HG02973 (cell line): ENCODE results near the gene RIOK2.
A peak's percentile ranks its signal among the peaks of the same experiment; 100 is the strongest.
"Not testable (repeated sequence)": the region's sequence is repeated elsewhere in the genome, so short reads cannot be mapped to it uniquely, and the experiment has no call there.

Experiments used
- ATAC-seq: cut with Tn5 transposase; IDR thresholded peaks from one replicate; pipeline ENCODE4 v1.9.1; 2021; ENCODE audit warnings: moderate library complexity; ENCODE audit not compliant: unreplicated experiment

RIOK2 gene

DNA sequence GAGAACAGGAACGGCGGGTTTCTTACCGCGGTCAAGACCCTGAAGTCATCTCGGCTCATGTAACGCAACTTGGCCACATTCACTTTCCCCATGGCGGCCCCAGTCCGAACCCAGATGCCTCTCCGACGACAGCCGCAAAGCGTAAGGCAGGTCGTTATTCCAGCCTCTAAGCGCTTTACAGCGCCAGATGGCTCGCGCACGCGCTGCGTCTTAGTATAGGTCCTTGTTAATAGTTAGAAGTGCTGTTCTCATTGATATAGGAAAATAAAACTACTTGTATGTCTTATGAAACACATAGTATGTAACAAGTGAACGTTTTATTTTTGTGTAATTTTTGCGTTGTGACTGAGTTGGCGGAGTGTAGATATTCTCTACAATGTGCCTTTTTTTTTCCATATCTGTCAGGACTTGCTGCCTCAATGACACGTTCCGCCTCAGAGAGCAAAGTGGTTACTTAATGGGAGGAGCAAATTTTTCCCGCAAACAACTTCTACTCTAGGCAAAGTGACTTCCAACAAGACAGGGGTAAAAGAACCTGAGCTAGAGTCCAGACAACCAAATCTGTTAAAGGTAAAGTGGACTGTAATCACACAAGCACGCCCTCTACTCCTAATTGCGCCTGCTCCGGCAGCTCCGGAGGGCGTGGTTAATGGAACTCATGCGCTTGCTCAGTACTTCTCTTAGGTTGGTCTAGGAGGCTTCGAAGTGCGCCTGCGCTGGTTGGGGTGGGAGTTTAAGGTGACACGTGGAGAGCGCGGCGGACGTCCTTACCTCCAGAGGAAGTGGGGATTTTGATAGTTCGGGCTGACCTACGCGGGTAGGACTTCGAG is at the start of gene RIOK2:
RIOK2 (minus strand) TSS at position 148 of the 830 bp plus-strand sequence; CDS start at position 92, 56 bp downstream.
- ATAC-seq, result peak; percentile 92

DNA sequence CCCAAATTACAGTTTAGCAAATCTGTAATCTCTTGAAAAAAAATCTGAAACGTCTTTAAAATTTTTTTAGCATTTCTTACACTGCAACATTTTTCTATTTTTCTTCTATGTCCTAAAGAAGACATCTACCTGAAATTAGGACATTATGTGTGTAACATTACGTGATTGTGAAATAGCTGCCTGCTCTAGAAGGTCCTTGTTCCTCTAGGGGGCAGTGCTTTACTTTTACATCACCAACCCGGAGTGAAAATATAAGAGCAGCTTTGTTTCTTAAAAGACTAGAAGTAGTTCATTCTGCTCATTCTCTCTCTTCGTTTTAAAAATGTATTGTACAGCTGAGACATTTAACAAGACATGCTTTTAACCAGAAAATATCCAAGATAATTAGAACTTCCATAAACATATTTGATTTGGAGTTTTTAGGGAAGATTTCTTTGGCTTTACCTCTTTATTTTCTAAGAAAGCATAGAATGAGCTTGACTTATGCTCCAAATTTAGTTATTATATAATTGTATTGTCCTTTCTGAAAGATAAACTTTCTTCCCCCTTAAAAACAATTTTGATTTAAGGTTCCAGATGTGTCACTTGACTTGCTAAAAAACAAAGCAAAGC is 48.1 kb upstream of the RIOK2 start:
- ATAC-seq, result peak; percentile 95

DNA sequence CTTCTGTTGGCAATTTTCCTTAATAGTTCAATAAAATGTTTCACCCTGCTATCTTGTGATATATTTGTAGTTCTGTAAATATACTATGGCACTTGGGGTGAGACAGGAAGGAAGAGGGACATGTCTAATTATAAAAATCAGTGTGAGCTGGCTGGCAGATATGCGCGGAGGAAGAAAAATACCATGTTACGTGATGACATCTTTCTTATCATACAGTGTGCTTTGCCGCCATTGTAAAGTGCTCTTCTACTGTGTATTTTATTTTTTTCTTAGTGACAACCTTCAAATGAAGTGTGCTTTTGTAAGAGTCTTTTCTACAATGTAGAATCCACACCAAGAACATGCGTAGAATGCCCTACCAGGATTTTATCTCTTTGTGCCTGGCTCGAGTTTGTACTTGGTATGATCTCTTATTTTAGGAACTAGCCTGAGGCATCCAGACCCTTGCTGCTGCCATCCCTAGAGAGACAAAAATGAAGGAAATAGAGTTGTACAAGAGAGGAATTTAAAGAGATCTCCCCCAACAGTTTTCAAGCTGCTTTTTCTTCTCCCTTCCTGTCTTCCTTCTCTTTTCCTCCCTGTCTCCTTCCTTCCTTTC is 46.7 kb upstream of the RIOK2 start:
- ATAC-seq, result no peak

DNA sequence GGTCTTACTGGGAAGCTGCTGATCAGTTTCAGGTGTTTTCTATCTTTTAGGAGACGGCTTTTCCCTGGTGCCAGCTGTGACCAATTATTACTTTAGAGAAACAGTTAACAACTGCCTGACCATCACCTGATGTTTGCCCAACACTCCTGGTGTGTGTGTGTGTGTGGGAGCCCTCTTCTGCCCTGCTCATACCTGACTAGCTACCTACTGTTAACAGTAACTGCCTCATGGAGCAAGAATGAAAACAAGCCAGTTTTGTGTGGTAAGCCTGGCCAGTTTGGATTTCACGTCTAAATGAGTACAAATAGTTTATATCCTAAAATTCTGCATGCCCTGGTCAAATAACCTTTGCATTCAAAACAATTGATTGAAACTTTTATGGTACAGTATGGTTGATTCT is 46.1 kb upstream of the RIOK2 start:
- ATAC-seq, result no peak

DNA sequence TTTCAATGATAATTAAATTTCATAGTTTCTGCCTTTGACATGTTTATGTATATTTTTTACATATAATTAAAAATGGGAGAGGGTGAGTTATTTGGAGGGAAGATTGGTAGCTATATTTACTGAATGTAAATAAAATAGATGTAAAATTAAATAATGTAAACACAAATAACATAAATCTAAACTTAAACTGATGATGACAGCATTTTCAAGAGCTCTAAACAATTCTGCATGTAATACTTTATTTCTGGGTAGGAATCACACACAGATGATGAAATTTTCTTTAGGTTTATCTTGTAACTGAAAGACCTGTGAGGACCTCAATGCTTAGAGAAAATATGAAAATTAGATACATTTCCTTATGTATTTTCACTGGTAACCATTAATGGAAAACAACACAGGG is 42.2 kb upstream of the RIOK2 start:
- no peak for ATAC-seq

DNA sequence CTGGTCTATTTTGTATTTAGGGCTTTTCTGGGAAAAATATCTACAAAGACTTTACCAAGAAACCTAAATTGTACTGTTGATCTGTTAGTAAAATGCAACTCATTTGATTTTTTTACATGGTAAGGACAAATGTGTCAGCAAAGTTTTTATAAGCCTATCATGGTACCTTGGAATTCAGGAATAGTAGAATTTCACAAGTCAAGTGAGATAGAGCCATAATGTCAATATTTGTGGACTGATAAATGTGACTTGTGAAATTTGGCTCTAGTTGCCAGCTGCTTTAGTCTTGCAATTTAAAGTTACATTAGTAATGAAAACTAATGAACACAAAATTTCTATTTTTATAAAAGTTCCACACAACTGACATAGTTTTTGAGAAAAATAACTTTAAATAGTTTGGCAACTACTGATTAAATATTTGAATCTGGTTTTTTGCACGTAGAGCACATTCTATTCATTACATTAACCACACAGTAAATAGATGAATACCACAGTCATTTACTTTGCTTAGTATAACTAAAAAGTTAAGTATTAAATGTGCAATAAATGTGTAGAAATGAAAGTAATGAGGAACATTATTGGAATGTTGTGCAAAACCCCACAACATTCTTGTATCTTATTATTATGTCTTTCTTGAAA is 41.2 kb upstream of the RIOK2 start:
- no peak for ATAC-seq

DNA sequence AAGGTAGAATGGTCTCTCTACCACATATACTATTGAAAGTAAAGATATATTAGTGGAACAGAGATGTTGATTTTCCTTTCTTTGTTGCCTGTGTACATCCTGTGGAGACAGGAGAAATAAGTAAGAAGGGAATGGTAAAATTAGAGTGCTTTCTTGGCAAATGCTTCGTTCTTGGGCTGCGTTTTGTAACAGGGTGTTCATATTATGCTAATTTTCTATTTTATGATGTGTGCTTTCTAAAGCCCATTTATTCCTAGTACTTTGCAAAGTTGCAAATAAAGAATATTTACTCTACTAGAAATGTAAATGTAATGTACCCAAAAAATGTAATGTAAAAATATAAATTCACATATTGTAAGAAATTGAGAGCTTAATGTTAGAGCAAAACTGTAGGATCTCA is 40.5 kb upstream of the RIOK2 start:
- ATAC-seq, result no peak

DNA sequence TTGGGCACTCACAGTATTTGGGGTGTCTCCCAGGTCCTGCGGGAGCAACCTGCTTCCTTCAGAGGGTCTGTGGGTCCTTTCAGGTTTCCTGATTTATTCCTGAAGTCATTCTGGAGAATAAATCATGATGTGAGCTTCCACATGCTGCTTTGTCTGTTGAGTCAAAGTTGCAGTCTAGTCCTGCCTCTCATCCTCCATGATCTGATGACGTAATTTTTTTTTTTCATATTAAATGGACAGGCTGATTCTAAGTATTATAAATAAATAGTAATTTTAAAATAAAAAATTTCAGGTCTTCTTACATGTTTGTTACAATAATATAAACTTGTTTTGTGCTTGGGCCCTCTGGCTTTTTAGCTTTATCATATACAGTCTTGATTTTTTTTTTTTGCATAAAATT is 26.3 kb upstream of the RIOK2 start:
- no peak for ATAC-seq

DNA sequence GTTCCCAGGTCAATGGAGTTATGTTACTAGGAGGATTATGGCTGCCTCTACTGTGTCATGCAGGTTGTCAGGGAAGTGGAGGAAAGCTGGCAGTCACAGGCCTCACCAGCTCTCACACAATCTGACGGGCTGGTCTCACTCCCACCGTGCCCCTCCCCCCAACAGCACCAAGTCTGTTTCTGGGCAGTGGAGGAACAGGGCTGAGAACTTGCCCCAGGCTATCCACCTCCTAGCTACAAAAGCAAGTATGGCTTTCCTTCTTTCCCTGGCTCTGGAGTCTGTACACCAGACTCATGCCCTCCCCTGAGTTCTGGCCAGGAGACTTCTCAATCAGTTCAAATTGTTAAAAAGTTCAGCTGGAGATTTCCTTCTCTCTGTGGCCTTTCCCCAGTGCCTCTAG is 25.7 kb upstream of the RIOK2 start:
- no peak for ATAC-seq

DNA sequence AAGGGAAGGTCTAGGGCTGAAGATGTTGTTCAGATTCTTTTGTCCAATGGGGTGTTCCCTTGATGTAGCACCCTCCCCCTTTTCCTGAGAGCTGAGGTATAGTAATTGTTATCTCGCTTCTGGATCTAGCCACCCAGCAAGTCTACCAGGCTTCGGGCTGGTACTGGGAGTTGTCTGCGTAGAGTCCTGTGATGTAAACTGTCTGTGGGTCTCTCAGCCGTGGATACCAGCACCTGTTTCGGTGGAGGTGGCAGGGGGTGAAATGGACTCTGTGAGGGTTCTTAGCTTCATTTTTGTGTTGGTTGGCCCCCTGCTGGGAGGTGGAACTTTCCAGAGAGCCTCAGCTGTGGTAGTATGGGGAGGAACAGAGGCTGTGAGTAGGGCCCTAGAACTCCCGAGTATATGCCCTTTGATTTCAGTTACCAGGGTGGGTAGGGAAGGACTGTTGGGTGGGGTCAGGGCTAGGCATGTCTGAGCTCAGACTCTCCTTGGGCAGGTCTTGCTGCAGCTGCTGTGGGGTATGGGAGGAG is 25.2 kb upstream of the RIOK2 start:
- ATAC-seq, result no peak

DNA sequence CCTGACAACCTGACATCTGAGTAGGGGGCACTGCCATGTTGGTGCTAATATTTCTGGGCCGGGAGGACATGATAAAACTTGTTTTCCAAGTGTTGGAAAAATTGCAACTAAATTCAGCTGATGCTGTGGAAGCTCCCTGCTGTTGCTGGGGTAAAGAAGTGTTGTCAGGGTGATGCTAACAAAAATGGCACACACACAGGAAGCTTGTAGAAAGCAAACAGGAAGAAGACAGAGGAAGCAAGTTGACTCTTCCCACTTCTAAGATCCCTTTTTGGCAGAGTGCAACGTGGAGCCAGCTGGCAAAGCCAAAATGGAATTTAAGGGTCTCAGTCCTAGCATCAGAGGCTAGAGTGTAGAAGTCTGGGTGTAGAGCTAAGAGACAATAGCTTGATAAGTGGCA is 11.3 kb upstream of the RIOK2 start:
- no peak for ATAC-seq

DNA sequence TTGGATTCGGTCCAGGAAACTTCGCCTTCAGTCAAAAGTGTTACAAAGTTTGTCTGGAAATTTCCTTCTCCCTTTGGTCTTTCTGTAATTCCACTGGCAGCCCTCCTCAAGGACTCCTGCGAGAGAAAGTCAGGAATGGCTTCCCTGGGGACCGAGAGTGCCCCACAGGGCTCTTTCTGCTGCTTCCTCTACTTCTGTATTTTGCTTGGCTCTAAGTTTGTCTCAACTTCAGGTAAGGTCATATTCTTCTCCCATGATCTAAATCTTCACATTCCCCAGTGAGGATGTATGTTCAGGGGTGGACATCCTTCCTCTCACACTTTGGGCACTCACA is 10.3 kb upstream of the RIOK2 start:
- ATAC-seq, result no peak

DNA sequence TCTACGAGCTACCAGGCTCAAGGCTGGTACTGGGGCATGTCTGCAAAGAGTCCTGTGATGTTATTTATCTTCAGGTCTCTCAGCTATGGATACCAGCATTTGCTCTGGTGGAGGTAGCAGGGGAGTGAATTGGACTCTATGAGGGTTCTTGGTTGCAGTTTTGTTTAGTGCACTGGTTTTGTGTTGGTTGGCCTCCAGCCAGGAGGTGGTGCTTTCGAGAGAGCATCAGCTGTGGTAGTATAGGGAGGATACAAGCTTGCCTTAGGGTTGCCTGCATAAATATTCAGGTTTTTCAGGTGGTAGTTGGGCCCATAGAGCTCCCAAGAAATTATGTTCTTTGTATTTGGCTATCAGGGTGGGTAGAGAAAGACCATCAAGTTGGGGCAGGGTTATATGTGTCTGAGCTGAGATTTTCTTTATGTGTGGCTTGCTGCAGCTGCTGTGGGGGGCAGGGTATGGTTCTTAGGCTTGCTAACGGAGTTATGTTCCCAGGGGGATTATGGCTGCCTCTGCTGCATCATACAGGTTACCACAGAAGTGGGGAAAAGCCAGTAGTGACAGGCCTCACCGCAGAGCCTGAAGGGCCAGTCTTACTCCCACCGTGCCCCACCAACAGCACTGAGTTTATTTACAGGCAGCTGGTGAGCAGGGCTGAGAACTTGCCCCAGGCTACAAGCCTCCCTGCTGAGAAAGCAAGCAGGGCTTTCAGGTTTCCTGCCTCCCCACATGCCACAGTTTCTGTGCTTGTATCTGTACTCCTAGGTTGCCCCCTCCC is 9.7 kb upstream of the RIOK2 start:
- peak; percentile 88 for ATAC-seq

DNA sequence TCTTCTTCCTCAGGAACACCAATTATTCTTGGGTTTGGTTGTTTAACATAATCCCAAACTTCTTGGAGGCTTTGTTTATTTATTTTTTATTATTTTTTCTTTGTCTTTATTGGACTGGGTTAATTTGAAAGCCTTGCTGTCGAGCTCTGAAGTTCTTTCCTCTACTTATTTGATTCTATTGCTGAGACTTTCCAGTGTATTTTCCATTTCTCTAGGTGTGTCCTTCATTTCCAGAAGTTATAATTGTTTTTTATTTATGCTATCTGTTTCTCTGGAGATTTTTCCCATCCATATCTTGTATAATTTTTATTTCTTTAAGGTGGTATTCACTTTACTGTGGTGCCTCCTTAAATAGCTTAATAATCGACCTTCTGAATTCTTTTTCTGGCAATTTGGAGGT is 8.8 kb upstream of the RIOK2 start:
- ATAC-seq, result no peak

DNA sequence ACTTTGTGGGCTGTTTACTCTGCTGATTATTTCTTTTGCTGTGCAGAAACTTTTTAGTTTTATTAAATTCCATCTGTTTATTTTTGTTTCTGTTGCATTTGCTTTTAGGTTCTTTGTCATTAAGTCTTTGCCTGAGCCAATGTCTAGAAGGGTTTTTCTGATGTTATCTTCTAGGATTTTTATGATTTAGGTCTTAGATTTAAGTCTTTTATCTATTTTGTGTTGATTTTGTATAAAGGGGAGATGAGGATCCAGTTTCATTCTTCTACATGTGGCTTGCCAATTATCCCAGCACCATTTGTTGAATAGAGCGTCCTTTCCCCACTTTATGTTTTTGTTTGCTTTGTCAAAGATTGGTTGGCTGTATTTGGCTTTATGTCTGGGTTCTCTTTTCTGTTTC is 6.5 kb upstream of the RIOK2 start:
- ATAC-seq, result not testable (repeated sequence)

DNA sequence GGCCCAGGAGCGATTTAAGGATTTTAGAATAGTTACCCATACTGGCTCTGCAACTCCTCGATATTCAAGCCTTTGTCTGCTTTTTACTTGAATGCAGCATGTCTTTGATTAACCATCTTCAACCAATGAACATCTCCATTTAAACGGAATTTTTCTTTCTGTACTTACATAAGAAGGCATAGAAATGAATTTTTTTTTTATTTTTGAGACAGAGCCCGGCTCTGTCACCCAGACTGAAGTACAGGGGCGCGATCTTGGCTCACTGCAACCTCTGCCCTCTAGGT is 825 bp upstream of the RIOK2 start:
- ATAC-seq, result no peak

DNA sequence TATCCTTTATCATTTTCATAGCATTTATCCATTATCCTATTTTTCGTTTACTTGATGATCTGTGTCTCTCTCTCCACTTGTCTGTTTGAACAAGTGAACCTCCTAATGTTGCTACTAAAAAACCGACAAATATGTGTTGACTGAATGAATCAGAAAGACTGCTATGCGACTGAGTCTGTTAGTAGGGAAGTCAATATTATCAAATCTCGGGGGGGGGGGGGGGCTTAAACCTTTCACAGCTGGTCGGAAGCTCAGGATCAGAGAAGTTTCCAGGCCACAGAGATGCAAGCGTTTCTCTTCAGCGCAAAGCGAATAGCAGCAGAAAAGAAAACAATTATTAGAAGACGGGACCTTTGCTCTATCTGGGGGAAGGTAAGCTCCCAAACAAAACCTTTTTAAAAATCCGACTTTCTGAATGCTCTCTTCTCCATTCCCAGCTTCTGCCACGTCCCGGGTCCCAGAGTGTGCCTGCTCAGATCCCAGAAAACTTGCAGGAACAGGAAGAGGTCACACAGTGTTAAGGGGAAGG is 412 bp downstream of the RIOK2 start:
- no peak for ATAC-seq

DNA sequence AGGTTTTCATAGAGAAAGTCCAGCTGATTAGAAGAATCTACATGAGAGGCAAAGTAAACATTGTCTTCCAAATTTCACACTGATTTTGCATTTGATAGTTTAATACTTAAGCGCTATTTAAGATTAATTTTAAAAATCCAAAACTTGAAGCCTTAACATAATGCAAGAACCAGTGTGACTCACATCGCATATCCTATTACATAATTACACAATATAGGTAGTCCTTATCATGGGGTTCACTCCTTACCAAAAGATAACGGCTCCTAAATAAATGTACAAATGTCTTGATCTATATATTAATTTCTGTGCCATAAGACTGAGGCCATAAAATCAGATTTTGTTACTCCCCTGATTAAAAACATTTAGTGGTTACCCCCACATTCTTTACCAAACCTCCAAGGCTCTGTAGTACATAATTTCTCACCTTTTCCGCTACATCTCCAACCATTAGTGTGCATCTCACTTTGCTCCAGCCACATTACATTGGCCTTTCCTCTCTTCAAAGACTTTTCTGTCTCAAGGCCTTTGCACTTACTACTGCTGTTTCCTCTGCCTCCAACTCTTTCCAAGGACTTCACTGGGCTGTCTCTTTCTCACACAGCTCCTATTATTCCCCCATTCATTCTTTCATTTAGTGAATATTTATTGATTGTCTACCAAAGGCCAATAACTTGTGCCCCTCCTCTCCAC is 1.0 kb downstream of the RIOK2 start:
- ATAC-seq, result no peak

DNA sequence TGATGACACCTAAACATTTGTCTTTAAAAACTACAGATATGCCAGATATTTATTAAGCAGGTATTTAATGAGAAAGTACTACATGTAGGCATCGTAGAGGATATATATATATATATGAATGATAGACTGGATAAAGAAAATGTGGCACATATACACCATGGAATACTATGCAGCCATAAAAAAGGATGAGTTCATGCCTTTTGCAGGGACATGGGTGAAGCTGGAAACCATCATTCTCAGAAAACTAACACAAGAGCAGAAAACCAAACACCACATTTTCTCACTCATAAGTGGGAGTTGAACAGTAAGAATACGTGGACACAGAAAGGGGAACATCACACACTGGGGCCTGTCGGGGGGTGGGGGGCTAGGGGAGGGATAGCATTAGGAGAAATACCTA is 3.6 kb downstream of the RIOK2 start:
- not testable (repeated sequence) for ATAC-seq

DNA sequence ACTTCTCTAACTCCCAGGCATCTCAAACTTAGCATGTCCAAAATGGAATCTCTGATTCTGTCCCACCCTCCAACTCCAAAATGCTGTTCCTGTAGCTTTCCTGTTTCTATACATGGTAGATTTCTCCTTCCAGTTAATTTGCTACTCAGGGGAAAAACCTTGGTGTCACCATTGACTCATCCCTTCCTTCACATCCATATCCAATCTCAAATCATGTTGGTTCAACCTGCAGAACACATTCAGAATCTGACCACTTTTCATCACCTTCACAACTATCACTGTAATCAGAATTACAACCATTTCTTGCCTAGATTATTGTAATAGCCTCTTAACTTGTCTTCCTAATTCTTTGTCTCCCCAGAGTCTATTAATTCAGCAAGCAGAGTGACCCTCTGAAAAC is 10.8 kb downstream of the RIOK2 start:
- no peak for ATAC-seq
